Measurements from ENCODE around the gene FAM20C.

GRCh38 chr7:255038-255435 lies 62.7 kb downstream of the FAM20C start:
- no peak for TF ChIP-seq REST (IDR thresholded peaks at IDR 0.05; ENCODE audit: insufficient replicate concordance, low read depth)
- no peak for TF ChIP-seq CTCF (IDR thresholded peaks at IDR 0.05; ENCODE audit: insufficient read depth, low read length)

Measured in HL-60 (cell line).